GM12873 (cell line): ENCODE data around the gene RAB44.

Experiments used
- CTCF ChIP-seq: IDR thresholded peaks from 2 replicates; pipeline ENCODE4 v1.5.1; 2012; ENCODE audit warnings: low read depth, mild to moderate bottlenecking, moderate library complexity, low read length, control low read depth; ENCODE audit not compliant: insufficient read depth; ENCODE audit errors: missing control alignments

The RAB44 gene

GRCh38 chr6:36731622-36732310 lies 34.1 kb downstream of the RAB44 start:
- peak; percentile 20 for TF ChIP-seq CTCF

GRCh38 chr6:36733300-36733699 lies 35.7 kb downstream of the RAB44 start:
- no peak for TF ChIP-seq CTCF

- no peak for TF ChIP-seq CTCF
These were observed 36.9 kb downstream of the RAB44 start for GRCh38 chr6:36734486-36735060.

- peak; percentile 28 for TF ChIP-seq CTCF
These were observed 37.8 kb downstream of the RAB44 start for GRCh38 chr6:36735110-36736071.

GRCh38 chr6:36737043-36737785 lies 39.6 kb downstream of the RAB44 start:
- TF ChIP-seq CTCF = no peak

- no peak for TF ChIP-seq CTCF
These were observed 40.5 kb downstream of the RAB44 start for GRCh38 chr6:36738108-36738507.
